ENCODE data around the gene CTNNAL1.

- TF ChIP-seq, protein P1, sequence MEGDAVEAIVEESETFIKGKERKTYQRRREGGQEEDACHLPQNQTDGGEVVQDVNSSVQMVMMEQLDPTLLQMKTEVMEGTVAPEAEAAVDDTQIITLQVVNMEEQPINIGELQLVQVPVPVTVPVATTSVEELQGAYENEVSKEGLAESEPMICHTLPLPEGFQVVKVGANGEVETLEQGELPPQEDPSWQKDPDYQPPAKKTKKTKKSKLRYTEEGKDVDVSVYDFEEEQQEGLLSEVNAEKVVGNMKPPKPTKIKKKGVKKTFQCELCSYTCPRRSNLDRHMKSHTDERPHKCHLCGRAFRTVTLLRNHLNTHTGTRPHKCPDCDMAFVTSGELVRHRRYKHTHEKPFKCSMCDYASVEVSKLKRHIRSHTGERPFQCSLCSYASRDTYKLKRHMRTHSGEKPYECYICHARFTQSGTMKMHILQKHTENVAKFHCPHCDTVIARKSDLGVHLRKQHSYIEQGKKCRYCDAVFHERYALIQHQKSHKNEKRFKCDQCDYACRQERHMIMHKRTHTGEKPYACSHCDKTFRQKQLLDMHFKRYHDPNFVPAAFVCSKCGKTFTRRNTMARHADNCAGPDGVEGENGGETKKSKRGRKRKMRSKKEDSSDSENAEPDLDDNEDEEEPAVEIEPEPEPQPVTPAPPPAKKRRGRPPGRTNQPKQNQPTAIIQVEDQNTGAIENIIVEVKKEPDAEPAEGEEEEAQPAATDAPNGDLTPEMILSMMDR (IDR thresholded peaks at IDR 0.05): no peak
- TF ChIP-seq POLR2A (IDR thresholded peaks at IDR 0.05) (no peak), EP300 (IDR thresholded peaks at IDR 0.05) (no peak), POLR2AphosphoS5 (IDR thresholded peaks at IDR 0.05) (peak in 1 of 3 donors; percentile 5)
Observed at GRCh38 chr9:109036744-109037680, 23.7 kb upstream of the CTNNAL1 start.

Data from stomach (tissue), 4 donors.